Uterus (tissue), 2 donors: ENCODE results near the gene KRT75.

Source experiments
- POLR2A ChIP-seq, 2 donors: fragments of 450-650 bp; IDR thresholded peaks; one replicate each; pipeline ENCODE4 v1.6.1; 2016; ENCODE audit warnings: antibody characterized with exemption in 2 of 2, mild to moderate bottlenecking in 1 of 2, moderate library complexity in 1 of 2
- TF ChIP-seq, protein P1 (sequence below), 4 experiments: fragments of 200-600 bp in 2 of 4; fragments of 450-650 bp in 2 of 4; sonication (generic) in 2 of 4; IDR thresholded peaks; one replicate each; pipeline ENCODE4 v1.5.1; 2016 to 2019; ENCODE audit warnings: antibody characterized with exemption in 4 of 4, mild to moderate bottlenecking in 2 of 4, moderate library complexity in 1 of 4

- TF ChIP-seq POLR2A (IDR thresholded peaks at IDR 0.05) = no peak
- TF ChIP-seq, protein P1, sequence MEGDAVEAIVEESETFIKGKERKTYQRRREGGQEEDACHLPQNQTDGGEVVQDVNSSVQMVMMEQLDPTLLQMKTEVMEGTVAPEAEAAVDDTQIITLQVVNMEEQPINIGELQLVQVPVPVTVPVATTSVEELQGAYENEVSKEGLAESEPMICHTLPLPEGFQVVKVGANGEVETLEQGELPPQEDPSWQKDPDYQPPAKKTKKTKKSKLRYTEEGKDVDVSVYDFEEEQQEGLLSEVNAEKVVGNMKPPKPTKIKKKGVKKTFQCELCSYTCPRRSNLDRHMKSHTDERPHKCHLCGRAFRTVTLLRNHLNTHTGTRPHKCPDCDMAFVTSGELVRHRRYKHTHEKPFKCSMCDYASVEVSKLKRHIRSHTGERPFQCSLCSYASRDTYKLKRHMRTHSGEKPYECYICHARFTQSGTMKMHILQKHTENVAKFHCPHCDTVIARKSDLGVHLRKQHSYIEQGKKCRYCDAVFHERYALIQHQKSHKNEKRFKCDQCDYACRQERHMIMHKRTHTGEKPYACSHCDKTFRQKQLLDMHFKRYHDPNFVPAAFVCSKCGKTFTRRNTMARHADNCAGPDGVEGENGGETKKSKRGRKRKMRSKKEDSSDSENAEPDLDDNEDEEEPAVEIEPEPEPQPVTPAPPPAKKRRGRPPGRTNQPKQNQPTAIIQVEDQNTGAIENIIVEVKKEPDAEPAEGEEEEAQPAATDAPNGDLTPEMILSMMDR (IDR thresholded peaks at IDR 0.05) = no peak
Measured at GRCh38 chr12:52413782-52414345, 20.3 kb downstream of the KRT75 start.
